SU-DHL-6 (cell line): ENCODE measurements around the gene ZP2.

Source experiments
- H2AFZ ChIP-seq: fragments of 200-600 bp; sonication (generic); 2 replicates; pipeline ENCODE4 v1.6.1; 2014; ENCODE audit warnings: low read depth, mild to moderate bottlenecking, moderate library complexity, mixed read lengths, antibody characterized with exemption, low read length; ENCODE audit not compliant: severe bottlenecking
- H3F3A ChIP-seq: fragments of 200-600 bp; shearing (Covaris generic); 2 replicates; pipeline ENCODE4 v1.6.0; 2016; ENCODE audit warnings: antibody characterized with exemption, mild to moderate bottlenecking; ENCODE audit not compliant: insufficient read depth
- H3K27ac ChIP-seq: fragments of 200-600 bp; sonication (generic); 2 replicates; pipeline ENCODE4 v1.5.1; 2016; ENCODE audit warnings: low read depth, mild to moderate bottlenecking, low read length, moderate library complexity, mixed read lengths
- H3K27me3 ChIP-seq: fragments of 200-600 bp; sonication (generic), shearing (Covaris generic); 2 replicates; pipeline ENCODE4 v1.6.0; 2014; ENCODE audit warnings: mild to moderate bottlenecking, low read length
- H3K36me3 ChIP-seq: fragments of 200-600 bp; sonication (generic); 2 replicates; pipeline ENCODE4 v1.6.1; 2014; ENCODE audit warnings: mild to moderate bottlenecking, low read length, mixed read lengths
- H3K4me2 ChIP-seq: fragments of 300-600, 200-600 bp; shearing (Covaris generic), sonication (generic); 2 replicates; pipeline ENCODE4 v1.6.0; 2014; ENCODE audit warnings: low read length, low read depth, mild to moderate bottlenecking; ENCODE audit not compliant: poor library complexity, severe bottlenecking
- H3K4me3 ChIP-seq: fragments of 200-600 bp; sonication (generic); 2 replicates; pipeline ENCODE4 v1.5.1; 2014; ENCODE audit warnings: antibody characterized with exemption, low read length, mild to moderate bottlenecking, mixed read lengths; ENCODE audit not compliant: insufficient read depth, poor library complexity, severe bottlenecking
- H3K79me2 ChIP-seq: fragments of 200-600 bp; sonication (generic); 2 replicates; pipeline ENCODE4 v1.6.1; 2014; ENCODE audit warnings: mild to moderate bottlenecking, low read length, moderate library complexity; ENCODE audit not compliant: insufficient read depth
- H3K9ac ChIP-seq: fragments of 200-600 bp; sonication (generic); 2 replicates; pipeline ENCODE4 v1.7.0; 2014; ENCODE audit warnings: mild to moderate bottlenecking, low read length
- H3K9me2 ChIP-seq: fragments of 200-600 bp; sonication (generic); replicated peaks from 2 replicates; pipeline ENCODE4 v1.6.1; 2014; ENCODE audit warnings: low read length; ENCODE audit not compliant: insufficient read depth
- H3K9me3 ChIP-seq: fragments of 200-600 bp; sonication (generic); 2 replicates; pipeline ENCODE4 v1.6.1; 2014; ENCODE audit warnings: low read length, mixed read lengths; ENCODE audit not compliant: insufficient read depth
- H4K20me1 ChIP-seq: fragments of 200-600 bp; sonication (generic); 2 replicates; pipeline ENCODE4 v1.6.1; 2014; ENCODE audit warnings: low read depth, mild to moderate bottlenecking, antibody characterized with exemption, low read length, moderate library complexity, mixed read lengths
- EZH2phosphoT487 ChIP-seq: fragments of 200-600 bp; sonication (generic), shearing (Covaris generic); conservative IDR thresholded peaks from 2 replicates; pipeline ENCODE4 v1.6.1; 2018; ENCODE audit warnings: mild to moderate bottlenecking, antibody characterized with exemption, low read length, moderate library complexity, mixed read lengths
- TF ChIP-seq, protein P1 (sequence below): fragments of 200-600 bp; sonication (generic); IDR thresholded peaks from one replicate; pipeline ENCODE4 v1.5.1; 2017; ENCODE audit warnings: antibody characterized with exemption, mild to moderate bottlenecking, low read length, moderate library complexity; ENCODE audit not compliant: insufficient read depth, poor library complexity, severe bottlenecking

ZP2 gene

DNA sequence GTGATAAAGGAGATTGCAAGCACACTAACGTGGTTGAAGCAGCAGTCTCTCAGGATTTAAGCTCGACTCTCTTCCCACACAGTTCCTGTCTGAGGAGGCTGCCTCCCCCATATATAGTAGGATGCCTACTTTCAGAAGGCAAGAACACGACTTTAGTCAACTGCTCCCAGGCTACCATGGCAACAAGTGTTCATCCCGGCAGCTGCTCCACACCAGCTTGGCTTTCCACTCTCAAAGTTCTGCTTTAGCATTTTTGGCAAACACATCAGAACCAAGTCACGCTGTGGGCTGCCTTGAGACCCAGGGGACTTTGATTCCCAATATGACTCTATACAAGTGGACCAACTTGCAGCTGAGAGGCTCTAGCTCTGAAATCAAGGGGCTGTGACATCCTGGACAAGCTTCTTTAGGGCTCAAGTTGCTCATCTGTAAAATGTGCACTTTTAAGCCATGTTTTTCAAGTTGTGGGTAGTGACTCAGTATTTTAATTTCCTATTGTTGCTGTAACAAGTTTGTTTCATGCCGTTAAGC, 16.5 kb downstream of the ZP2 start:
- H3K4me3 ChIP-seq, result no peak overlapping the region
- no peak overlapping the region for H3K9ac ChIP-seq
- H3K4me2 ChIP-seq, result no peak overlapping the region
- TF ChIP-seq, protein P1, sequence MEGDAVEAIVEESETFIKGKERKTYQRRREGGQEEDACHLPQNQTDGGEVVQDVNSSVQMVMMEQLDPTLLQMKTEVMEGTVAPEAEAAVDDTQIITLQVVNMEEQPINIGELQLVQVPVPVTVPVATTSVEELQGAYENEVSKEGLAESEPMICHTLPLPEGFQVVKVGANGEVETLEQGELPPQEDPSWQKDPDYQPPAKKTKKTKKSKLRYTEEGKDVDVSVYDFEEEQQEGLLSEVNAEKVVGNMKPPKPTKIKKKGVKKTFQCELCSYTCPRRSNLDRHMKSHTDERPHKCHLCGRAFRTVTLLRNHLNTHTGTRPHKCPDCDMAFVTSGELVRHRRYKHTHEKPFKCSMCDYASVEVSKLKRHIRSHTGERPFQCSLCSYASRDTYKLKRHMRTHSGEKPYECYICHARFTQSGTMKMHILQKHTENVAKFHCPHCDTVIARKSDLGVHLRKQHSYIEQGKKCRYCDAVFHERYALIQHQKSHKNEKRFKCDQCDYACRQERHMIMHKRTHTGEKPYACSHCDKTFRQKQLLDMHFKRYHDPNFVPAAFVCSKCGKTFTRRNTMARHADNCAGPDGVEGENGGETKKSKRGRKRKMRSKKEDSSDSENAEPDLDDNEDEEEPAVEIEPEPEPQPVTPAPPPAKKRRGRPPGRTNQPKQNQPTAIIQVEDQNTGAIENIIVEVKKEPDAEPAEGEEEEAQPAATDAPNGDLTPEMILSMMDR, result no peak
- H2AFZ ChIP-seq, result no peak overlapping the region
- H3K36me3 ChIP-seq, result no peaks in the 10 kb centered on the region
- no peaks in the 10 kb centered on the region for H3F3A ChIP-seq
- no peaks in the 10 kb centered on the region for H3K9me2 ChIP-seq
- H3K9me3 ChIP-seq, result no peaks in the 10 kb centered on the region
- H3K27me3 ChIP-seq, result no peaks in the 10 kb centered on the region
- H3K79me2 ChIP-seq, result no peaks in the 10 kb centered on the region
- no peak overlapping the region for H3K27ac ChIP-seq
- no peaks in the 10 kb centered on the region for H4K20me1 ChIP-seq

DNA sequence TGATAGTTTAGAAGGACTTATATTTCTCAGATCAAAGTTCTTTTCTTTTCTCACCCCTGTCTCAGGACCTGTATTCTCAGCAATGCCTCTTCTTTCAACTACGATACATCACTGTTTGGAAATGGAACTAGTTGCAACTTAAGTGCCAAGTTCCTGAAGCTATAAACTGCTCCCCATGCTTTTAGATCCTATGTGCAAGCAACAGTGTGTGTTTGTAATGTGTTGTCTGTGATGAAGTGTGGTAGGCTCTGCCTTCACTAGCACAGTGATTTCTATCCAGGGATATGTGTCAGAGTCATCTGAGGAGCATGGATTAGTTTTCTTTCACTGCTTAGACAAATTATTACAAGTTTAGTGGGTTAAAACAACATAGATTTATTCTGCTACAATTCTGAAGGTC, 18.4 kb downstream of the ZP2 start:
- Histone ChIP-seq H3K36me3 (no peaks in the 10 kb centered on the region), H4K20me1 (no peaks in the 10 kb centered on the region), H2AFZ (no peak overlapping the region), H3F3A (no peaks in the 10 kb centered on the region), H3K9me2 (no peaks in the 10 kb centered on the region), H3K9ac (no peak overlapping the region), H3K9me3 (no peaks in the 10 kb centered on the region), H3K4me3 (no peak overlapping the region), H3K79me2 (no peaks in the 10 kb centered on the region), H3K27ac (no peak overlapping the region), H3K4me2 (no peak overlapping the region), H3K27me3 (no peaks in the 10 kb centered on the region)
- TF ChIP-seq EZH2phosphoT487, result no peak
- TF ChIP-seq, protein P1, result no peak

DNA sequence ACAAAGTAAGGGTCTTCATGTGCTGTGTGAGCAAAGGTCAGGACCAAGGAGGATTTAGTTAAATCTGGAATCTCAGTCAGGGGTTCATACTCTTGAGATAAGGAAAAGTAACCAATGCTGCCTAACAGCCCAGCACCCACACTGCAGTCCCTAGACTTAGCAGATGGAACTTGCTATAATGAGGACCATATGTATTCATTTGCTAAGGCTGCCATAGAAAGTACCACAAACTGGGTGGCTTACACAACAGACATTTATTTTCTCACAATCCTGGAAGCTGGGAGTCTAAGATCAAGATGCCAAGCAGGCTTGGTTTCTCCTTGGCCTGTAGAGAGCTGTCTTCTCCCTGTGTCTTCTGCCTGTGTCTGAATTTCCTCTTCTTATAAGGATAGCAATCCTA, 20.8 kb downstream of the ZP2 start:
- Histone ChIP-seq H3K9me3 (no peaks in the 10 kb centered on the region), H3K27me3 (no peaks in the 10 kb centered on the region), H3K9me2 (no peaks in the 10 kb centered on the region), H4K20me1 (no peaks in the 10 kb centered on the region), H3K4me3 (no peak overlapping the region), H3K9ac (no peak overlapping the region), H3K79me2 (no peaks in the 10 kb centered on the region), H2AFZ (no peak overlapping the region), H3F3A (no peaks in the 10 kb centered on the region), H3K27ac (no peak overlapping the region), H3K36me3 (no peaks in the 10 kb centered on the region), H3K4me2 (no peak overlapping the region)
- TF ChIP-seq, protein P1, result no peak
- no peak for TF ChIP-seq EZH2phosphoT487
